Esophagus squamous epithelium (tissue), 4 donors: Measurements from ENCODE around the gene TRMT2A.

ENCODE experiments used
- POLR2A ChIP-seq, 4 donors: fragments of 450-650 bp; IDR thresholded peaks; one replicate each; pipeline ENCODE4 v1.6.1; 2017; ENCODE audit warnings: antibody characterized with exemption in 4 of 4, mild to moderate bottlenecking in 4 of 4, moderate library complexity in 3 of 4
- TF ChIP-seq, protein P1 (sequence below), 6 experiments: fragments of 450-650 bp in 4 of 6; fragments of 200-600 bp in 2 of 6; sonication (generic) in 2 of 6; IDR thresholded peaks; one replicate each; pipeline ENCODE4 v1.5.1; 2016 to 2019; ENCODE audit warnings: antibody characterized with exemption in 6 of 6, mild to moderate bottlenecking in 4 of 6, moderate library complexity in 4 of 6

DNA sequence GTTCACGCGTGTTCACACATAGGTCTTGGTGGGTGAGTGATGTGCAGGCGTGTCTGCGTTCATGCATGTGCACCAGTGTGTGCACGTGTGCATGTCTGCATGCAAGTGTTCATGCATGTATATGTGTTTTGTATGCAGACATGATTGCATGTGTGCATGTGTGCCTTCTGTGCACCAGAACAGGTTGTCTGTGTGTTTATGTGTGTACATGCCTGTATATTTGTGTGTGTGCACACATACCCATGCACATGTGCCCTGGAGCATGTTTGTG is 19.5 kb upstream of the TRMT2A start:
- TF ChIP-seq, protein P1, sequence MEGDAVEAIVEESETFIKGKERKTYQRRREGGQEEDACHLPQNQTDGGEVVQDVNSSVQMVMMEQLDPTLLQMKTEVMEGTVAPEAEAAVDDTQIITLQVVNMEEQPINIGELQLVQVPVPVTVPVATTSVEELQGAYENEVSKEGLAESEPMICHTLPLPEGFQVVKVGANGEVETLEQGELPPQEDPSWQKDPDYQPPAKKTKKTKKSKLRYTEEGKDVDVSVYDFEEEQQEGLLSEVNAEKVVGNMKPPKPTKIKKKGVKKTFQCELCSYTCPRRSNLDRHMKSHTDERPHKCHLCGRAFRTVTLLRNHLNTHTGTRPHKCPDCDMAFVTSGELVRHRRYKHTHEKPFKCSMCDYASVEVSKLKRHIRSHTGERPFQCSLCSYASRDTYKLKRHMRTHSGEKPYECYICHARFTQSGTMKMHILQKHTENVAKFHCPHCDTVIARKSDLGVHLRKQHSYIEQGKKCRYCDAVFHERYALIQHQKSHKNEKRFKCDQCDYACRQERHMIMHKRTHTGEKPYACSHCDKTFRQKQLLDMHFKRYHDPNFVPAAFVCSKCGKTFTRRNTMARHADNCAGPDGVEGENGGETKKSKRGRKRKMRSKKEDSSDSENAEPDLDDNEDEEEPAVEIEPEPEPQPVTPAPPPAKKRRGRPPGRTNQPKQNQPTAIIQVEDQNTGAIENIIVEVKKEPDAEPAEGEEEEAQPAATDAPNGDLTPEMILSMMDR (IDR thresholded peaks at IDR 0.05): no peak
- TF ChIP-seq POLR2A (IDR thresholded peaks at IDR 0.05): no peak
